Effector memory CD4-positive, alpha-beta T cell (primary cell): ENCODE data around the gene CCDC91.

ENCODE experiments used
- DNase-seq, 3 donors: peaks; one replicate each; pipeline ENCODE4 v3.0.0-alpha.2; 2020
- H3K27ac ChIP-seq: 2 replicates; pipeline ENCODE4 v1.7.0; 2013; ENCODE audit warnings: mild to moderate bottlenecking, low read length, moderate library complexity; ENCODE audit not compliant: insufficient read depth, poor library complexity, severe bottlenecking
- H3K27me3 ChIP-seq: replicated peaks from 2 replicates; pipeline ENCODE4 v1.7.0; 2013; ENCODE audit warnings: mild to moderate bottlenecking, low read length; ENCODE audit not compliant: insufficient read depth, control insufficient read depth, poor library complexity, severe bottlenecking
- H3K36me3 ChIP-seq: 2 replicates; pipeline ENCODE4 v1.7.0; 2013; ENCODE audit warnings: mild to moderate bottlenecking, low read length, moderate library complexity; ENCODE audit not compliant: control insufficient read depth, insufficient read depth
- H3K4me1 ChIP-seq: 2 replicates; pipeline ENCODE4 v1.7.0; 2013; ENCODE audit warnings: low read length, mild to moderate bottlenecking; ENCODE audit not compliant: control insufficient read depth, insufficient read depth, poor library complexity, severe bottlenecking
- H3K4me3 ChIP-seq: 2 replicates; pipeline ENCODE4 v1.7.0; 2013; ENCODE audit warnings: low read length, low read depth, mild to moderate bottlenecking; ENCODE audit not compliant: insufficient read depth, poor library complexity, severe bottlenecking
- H3K9me3 ChIP-seq: 2 replicates; pipeline ENCODE4 v1.7.0; 2013; ENCODE audit warnings: mild to moderate bottlenecking, low read length, moderate library complexity; ENCODE audit not compliant: control insufficient read depth

The CCDC91 gene

DNA sequence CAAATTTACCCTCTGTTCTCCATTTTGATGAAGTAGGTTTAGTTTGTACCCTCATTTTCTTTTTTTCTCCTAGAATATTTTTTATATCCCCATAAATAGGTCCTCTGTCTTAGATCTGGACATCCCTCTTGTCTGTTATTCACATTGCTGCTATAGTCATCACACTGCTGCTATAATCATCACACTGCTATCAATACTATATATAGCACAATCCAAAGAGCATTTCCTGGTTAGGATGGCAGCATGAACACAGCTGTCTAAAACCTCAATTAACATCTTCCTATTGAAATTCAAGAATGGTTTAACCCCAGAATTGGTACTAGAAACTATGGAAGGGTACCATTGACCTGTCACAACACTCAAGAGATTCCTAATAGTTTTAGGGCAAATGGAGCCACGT, 27.6 kb upstream of the CCDC91 start:
- H3K4me1 ChIP-seq = no peaks in the 10 kb centered on the region
- no peak for DNase-seq
- no peaks in the 10 kb centered on the region for H3K27me3 ChIP-seq
- H3K27ac ChIP-seq = no peak overlapping the region
- no peaks in the 10 kb centered on the region for H3K36me3 ChIP-seq
- H3K9me3 ChIP-seq = no peaks in the 10 kb centered on the region
- H3K4me3 ChIP-seq = no peak overlapping the region

DNA sequence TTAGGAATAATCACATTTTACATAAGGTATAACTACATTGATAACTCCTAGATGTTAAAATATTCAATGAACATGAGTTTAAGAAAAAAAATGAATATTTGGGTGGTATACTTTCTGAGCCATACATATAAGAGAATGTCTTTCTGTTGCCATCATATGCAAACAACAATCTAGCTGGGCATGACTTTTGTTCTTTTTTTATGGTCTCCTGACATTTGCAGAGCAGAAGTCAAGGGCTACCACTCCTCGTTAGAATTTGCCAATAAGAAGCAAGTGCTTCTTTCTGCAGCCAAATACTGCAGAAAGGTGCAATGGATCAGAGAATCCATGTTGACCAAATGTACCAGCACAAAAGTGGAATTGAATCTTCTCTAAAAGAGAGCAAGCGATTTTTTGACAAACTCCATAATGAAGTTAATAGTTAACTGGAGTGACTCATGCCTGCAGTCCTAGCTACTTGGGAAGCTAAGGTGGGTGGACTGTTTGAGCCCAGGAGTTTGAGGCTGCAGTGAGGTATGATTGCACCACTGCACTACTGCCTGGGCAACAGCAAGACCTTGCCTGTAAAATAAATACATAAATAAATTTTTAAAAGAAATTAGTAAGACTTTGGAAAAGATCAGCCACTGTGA, 25.5 kb upstream of the CCDC91 start:
- no peak for DNase-seq
- H3K4me3 ChIP-seq = no peak overlapping the region
- no peaks in the 10 kb centered on the region for H3K9me3 ChIP-seq

DNA sequence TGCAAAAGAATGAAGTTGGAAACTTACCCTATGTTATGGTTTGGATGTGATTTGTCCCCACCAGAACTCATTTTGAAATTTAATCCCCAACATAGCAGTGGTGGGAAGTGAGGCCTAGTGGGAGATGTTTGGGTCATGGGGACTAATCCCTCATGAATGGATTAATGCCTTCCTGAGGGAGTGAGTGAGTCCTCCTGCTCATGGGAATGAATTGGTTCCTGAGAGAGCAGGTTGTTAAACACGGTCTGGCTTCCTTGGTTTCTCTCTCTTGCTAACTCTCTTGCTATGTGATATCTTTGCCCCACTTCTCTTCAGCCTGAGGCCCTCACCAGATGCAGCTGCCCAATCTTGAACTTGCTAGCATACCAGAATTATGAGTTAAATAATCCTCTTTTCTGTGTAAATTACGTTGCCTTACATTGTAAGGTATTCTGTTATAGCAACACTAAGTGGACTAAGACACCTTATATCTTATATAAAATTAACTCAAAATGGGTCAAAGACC, 22.2 kb upstream of the CCDC91 start:
- H3K9me3 ChIP-seq = no peaks in the 10 kb centered on the region
- no peak for DNase-seq

More for the DNA sequence above, 25.5 kb upstream of the CCDC91 start:
- Histone ChIP-seq H3K27ac (no peak overlapping the region), H3K36me3 (no peaks in the 10 kb centered on the region), H3K4me1 (no peaks in the 10 kb centered on the region), H3K27me3 (no peaks in the 10 kb centered on the region)

DNA sequence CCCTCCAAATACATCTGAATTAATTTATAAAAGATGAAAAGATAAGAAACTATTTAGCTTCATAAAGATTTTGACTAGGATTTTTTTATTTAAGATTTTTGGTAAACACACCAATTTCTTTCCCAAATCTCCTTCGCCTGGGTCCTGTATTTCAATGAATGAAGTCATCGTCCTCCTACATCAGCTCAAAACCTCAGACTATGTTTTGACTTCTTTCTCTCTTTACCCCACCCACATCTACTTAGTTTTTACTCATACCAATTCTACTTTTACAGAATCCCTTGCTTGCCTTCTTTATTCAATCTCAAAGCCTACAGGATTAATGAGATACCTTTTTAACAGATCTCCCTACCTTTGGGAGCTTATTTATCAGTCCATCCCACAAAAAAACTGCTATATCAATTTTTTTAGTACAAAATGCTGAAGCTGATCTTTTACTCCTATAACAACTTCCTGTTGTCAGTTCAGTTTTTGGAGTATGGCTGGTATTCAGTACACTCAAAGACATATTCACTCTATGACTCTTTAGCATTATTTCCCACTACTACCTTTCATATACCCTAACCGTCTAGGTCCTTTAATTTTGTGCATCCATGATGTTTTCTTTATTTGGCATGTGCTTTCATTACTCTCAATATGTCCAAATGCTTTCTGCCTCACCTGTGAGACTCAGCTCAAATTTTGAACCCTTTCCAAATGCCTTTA, 18.7 kb upstream of the CCDC91 start:
- Histone ChIP-seq H3K27ac (no peak overlapping the region), H3K9me3 (no peaks in the 10 kb centered on the region), H3K4me3 (no peak overlapping the region), H3K36me3 (no peaks in the 10 kb centered on the region), H3K27me3 (no peaks in the 10 kb centered on the region), H3K4me1 (no peaks in the 10 kb centered on the region)
- no peak for DNase-seq

More for the DNA sequence above, 22.2 kb upstream of the CCDC91 start:
- Histone ChIP-seq H3K4me3 (no peak overlapping the region), H3K27ac (no peak overlapping the region), H3K36me3 (no peaks in the 10 kb centered on the region), H3K27me3 (no peaks in the 10 kb centered on the region), H3K4me1 (no peaks in the 10 kb centered on the region)

DNA sequence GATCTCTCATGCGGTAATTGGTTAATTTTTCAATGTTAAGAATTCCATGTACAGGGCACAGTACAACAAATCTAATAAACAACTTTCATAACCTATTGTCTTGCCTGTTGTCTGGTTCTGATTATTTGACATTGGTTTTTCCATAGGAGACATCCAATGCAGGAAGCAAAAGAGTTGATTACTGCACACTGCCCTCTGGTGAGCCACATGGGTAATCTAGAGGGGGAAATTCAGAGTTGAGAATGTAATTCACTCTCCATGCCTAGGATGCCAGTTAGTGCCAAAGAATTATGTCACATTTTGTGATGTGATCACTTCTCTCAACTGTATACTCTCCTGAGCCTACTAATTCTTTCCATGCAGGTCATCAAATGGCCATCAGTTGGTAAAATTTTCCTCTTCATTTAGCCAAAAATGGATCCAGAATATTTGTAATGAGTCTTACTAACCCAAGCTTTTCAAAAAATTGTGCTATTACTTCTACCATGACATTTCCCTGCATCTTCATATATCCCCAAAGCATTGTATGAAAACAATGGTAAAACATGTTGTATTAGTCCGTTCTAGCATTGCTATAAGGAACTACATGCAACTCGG, 17.7 kb upstream of the CCDC91 start:
- Histone ChIP-seq H3K27me3 (no peaks in the 10 kb centered on the region), H3K4me1 (no peaks in the 10 kb centered on the region), H3K9me3 (no peaks in the 10 kb centered on the region), H3K4me3 (no peak overlapping the region), H3K27ac (no peak overlapping the region), H3K36me3 (no peaks in the 10 kb centered on the region)
- no peak for DNase-seq

DNA sequence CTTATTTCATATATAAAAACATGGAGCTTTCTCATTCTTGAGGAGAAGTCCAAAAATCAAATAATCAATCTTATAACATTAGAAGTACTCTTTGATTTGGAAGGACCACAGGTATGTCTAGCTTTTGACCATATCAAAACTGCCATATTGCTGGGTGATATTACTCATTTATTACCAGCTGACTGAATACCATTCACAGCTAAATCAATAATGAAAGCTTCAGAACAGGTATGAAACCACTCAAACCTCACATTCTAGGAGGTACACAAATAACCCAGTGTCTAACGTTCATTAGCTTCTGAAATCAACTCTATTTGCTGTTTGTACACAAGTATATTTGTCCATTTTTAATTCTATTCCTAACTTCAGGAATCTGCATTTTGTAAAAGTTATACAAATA, 16.8 kb upstream of the CCDC91 start:
- no peak overlapping the region for H3K4me3 ChIP-seq
- H3K9me3 ChIP-seq = no peaks in the 10 kb centered on the region
- no peak overlapping the region for H3K27ac ChIP-seq
- no peaks in the 10 kb centered on the region for H3K27me3 ChIP-seq
- no peaks in the 10 kb centered on the region for H3K4me1 ChIP-seq
- DNase-seq = no peak
- no peaks in the 10 kb centered on the region for H3K36me3 ChIP-seq

DNA sequence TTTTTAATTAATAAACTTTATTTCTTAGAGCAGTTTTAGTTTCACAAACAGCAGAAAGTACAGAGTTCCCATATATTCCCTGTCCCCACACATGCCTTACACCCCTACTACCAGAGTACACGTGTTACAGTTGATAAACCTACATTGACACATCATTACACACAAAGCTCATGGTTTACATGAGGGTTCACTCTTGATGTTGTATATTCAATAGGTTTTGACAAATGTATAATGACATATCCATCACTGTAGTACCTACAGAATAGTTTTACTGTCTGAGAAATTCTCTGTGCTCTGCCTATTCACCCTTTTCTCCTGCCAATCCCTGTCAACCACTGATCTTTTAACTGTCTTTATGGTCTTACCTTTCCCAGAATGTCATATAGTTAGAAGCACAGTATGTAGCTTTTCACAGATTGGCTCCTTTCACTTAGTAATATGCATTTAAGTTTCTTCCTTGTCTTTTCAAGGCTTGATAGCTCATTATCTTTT, 15.1 kb upstream of the CCDC91 start:
- Histone ChIP-seq H3K27me3 (no peaks in the 10 kb centered on the region), H3K9me3 (no peaks in the 10 kb centered on the region), H3K4me3 (no peak overlapping the region), H3K27ac (no peak overlapping the region), H3K4me1 (no peaks in the 10 kb centered on the region), H3K36me3 (no peaks in the 10 kb centered on the region)
- no peak for DNase-seq

DNA sequence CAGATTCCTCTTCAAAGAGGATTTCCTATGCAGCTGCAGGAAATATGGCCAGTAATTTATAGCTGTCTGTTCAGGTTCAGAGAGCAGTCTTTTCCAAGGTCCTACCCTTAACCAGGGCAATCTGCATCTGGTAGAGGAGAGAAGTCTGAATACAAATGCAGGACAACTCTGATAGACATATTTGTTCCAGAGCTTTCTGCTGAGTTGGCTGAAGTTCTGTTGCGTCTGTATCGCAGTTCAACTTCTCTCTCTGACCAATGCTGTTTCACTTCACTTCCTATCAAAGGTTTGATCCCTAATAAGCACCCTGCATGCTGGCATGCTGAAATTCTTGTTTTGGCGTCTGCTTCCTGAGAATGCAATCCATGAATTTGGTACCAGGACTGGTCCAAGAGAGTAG, 14.0 kb upstream of the CCDC91 start:
- no peak overlapping the region for H3K27ac ChIP-seq
- no peak overlapping the region for H3K4me3 ChIP-seq

DNA sequence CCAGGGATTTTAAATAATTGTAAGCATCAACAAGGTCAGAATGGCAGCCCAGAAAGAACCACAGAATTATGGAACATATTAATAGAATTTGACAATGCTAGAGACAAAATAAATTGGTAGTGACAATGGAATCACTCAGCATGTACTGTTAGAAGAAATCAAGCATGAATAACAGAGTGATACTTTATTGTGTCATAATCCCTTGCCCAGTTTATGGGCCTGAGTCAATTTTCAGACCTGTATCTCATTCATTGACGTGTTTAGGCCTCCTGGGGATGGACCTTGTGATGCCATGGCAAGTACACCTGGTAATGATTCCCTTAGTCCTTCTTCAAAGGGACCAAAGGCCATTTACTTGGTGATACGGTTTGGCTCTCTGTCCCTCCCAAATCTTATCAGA, 12.8 kb upstream of the CCDC91 start:
- Histone ChIP-seq H3K4me3 (no peak overlapping the region), H3K4me1 (no peaks in the 10 kb centered on the region), H3K9me3 (no peaks in the 10 kb centered on the region), H3K36me3 (no peaks in the 10 kb centered on the region), H3K27me3 (no peaks in the 10 kb centered on the region), H3K27ac (no peak overlapping the region)
- DNase-seq = no peak

More for the DNA sequence above, 14.0 kb upstream of the CCDC91 start:
- H3K4me1 ChIP-seq = no peaks in the 10 kb centered on the region
- H3K27me3 ChIP-seq = no peaks in the 10 kb centered on the region
- H3K9me3 ChIP-seq = no peaks in the 10 kb centered on the region
- DNase-seq = no peak
- no peaks in the 10 kb centered on the region for H3K36me3 ChIP-seq

DNA sequence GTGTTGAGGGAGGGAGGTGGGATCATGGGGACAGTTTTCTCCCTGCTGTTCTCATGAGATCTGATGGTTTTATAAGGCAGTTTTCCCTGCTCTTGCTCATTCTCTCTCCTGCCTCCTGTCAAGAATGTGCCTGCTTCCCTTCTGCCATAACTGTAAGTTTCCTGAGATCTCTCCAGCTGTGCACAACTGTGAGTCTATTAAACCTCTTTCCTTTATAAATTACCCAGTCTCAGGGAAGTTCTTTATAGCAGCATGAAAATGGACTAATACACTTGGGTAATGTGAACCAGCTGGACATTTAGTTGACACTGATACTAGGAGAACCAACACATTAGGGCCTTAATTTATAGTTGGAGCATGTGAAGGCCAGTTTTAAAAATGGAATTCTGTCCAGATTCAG, 12.4 kb upstream of the CCDC91 start:
- H3K4me1 ChIP-seq = no peaks in the 10 kb centered on the region
- H3K36me3 ChIP-seq = no peaks in the 10 kb centered on the region
- no peak for DNase-seq
- no peaks in the 10 kb centered on the region for H3K9me3 ChIP-seq
- no peak overlapping the region for H3K4me3 ChIP-seq
- H3K27me3 ChIP-seq = no peaks in the 10 kb centered on the region
- H3K27ac ChIP-seq = no peak overlapping the region
